K562 (cell line): ENCODE measurements around the gene GMPR. TPM values are rescaled to one million over a fixed set of nuclear protein-coding genes. Genes with fewer than 3 reads are reported as not detected.

ENCODE experiments used
- ATAC-seq: fragments of 200-7000 bp; cut with Tn5 transposase; 3 replicates; pipeline ENCODE4 v1.9.1; 2020; ENCODE audit warnings: moderate library complexity
- BruUV-seq: library from RNA; stranded (reverse); fragments of 400-500 nt; replicated peaks from 2 replicates; lab custom pipeline; 2021; lab: Mats Ljungman, UMichigan
- CTCF ChIA-PET: fragments of 300-600 bp; formaldehyde crosslinking; extraction: SDS; loops from one replicate; lab custom pipeline; 2021; ENCODE audit warnings: low intra/inter-chr PET ratio; lab: Yijun Ruan, JAX
- POLR2A ChIA-PET: fragments of 300-600, 350-650 bp; sonication (Branson Sonifier 250); formaldehyde crosslinking; extraction: SDS; loops from one replicate; lab custom pipeline; 2021; ENCODE audit warnings: antibody characterized with exemption, inconsistent platforms; lab: Yijun Ruan, JAX
- DNase-seq, 4 experiments: peaks; one replicate each; pipeline versions ENCODE4 v3.0.0 to v3.0.0-alpha.2; 2011 to 2018; ENCODE audit warnings: low spot score in 3 of 4, mixed read lengths in 3 of 4; ENCODE audit errors: extremely low read depth in 1 of 4
- FAIRE-seq: peaks from 2 replicates; lab custom pipeline; 2011; peaks lifted over from hg19 to GRCh38; lab: Jason Lieb, UNC
- H2AFZ ChIP-seq: 2 replicates; pipeline ENCODE4 v1.6.0; 2011; ENCODE audit warnings: low read depth, low read length, control low read depth, inconsistent platforms
- H3K27ac ChIP-seq: fragments of 200-600 bp; 3 replicates; pipeline ENCODE4 v1.8.0; 2011; ENCODE audit warnings: low read depth, mild to moderate bottlenecking, control low read depth, inconsistent platforms, low read length, moderate library complexity, mixed read lengths; ENCODE audit errors: extremely low read depth
- H3K27me3 ChIP-seq, 2 experiments: fragments of 300-600 bp in 1 of 2; 2 replicates in 1 of 2; 3 replicates in 1 of 2; pipeline versions ENCODE4 v1.6.0 to v1.8.0; 2011; ENCODE audit warnings: inconsistent platforms in 2 of 2, low read length in 2 of 2, mild to moderate bottlenecking in 1 of 2, mixed read lengths in 1 of 2, moderate library complexity in 1 of 2; ENCODE audit not compliant: control insufficient read depth in 2 of 2, insufficient read depth in 2 of 2
- H3K36me3 ChIP-seq: fragments of 300-600 bp; 3 replicates; pipeline ENCODE4 v1.8.0; 2011; ENCODE audit warnings: mild to moderate bottlenecking, low read length, inconsistent platforms; ENCODE audit not compliant: control insufficient read depth, insufficient read depth
- H3K4me1 ChIP-seq, 2 experiments: fragments of 200-600 bp in 1 of 2; replicated peaks in 1 of 2; 2 replicates in 1 of 2; 3 replicates in 1 of 2; pipeline versions ENCODE4 v1.5.1 to v1.8.0; 2011; ENCODE audit warnings: inconsistent platforms in 2 of 2, low read length in 2 of 2, mild to moderate bottlenecking in 1 of 2, mixed read lengths in 1 of 2, moderate library complexity in 1 of 2; ENCODE audit not compliant: control insufficient read depth in 2 of 2, insufficient read depth in 2 of 2
- H3K4me2 ChIP-seq: 2 replicates; pipeline ENCODE4 v1.6.1; 2011; ENCODE audit warnings: low read length, control low read depth, inconsistent platforms, mixed read lengths; ENCODE audit not compliant: insufficient read depth
- H3K4me3 ChIP-seq: fragments of 200-600 bp; sonication (generic), shearing (Covaris generic); 2 replicates; pipeline ENCODE4 v1.5.1; 2016; ENCODE audit warnings: control low read depth, inconsistent platforms
- H3K79me2 ChIP-seq: fragments of 200-600 bp; 3 replicates; pipeline ENCODE4 v1.8.0; 2011; ENCODE audit warnings: low read length, inconsistent platforms; ENCODE audit not compliant: control insufficient read depth, insufficient read depth
- H3K9ac ChIP-seq, 2 experiments: 2 replicates each; pipeline versions ENCODE4 v1.6.0 to v1.6.1; 2011; ENCODE audit warnings: low read depth in 2 of 2, low read length in 2 of 2, control low read depth in 1 of 2, inconsistent platforms in 1 of 2, mild to moderate bottlenecking in 1 of 2, mixed read lengths in 1 of 2; ENCODE audit not compliant: insufficient read depth in 1 of 2
- H3K9me1 ChIP-seq: one replicate; pipeline ENCODE4 v1.6.0; 2011; ENCODE audit warnings: inconsistent platforms, mild to moderate bottlenecking, low read length, moderate library complexity; ENCODE audit not compliant: control insufficient read depth, insufficient read depth
- H3K9me3 ChIP-seq: replicated peaks from 2 replicates; pipeline ENCODE4 v1.5.1; 2011; ENCODE audit warnings: low read depth, low read length, inconsistent platforms; ENCODE audit not compliant: control insufficient read depth, insufficient read depth
- H4K20me1 ChIP-seq: replicated peaks from 2 replicates; pipeline ENCODE4 v1.6.1; 2011; ENCODE audit warnings: low read length, inconsistent platforms, mixed read lengths; ENCODE audit not compliant: control insufficient read depth, insufficient read depth
- CREBBP ChIP-seq: IDR thresholded peaks from one replicate; pipeline ENCODE4 v1.6.1; 2012; ENCODE audit warnings: low read depth, mild to moderate bottlenecking, control low read depth, inconsistent platforms, low read length
- DMBX1 ChIP-seq: fragments of 250-450 bp; sonication (Bioruptor Pico); IDR thresholded peaks from 2 replicates; pipeline ENCODE4 v1.8.0; 2022; ENCODE audit warnings: inconsistent platforms, mild to moderate bottlenecking, moderate library complexity, borderline replicate concordance
- FOXM1 ChIP-seq, 2 experiments: fragments of 450-650 bp in 1 of 2; sonication (generic) in 1 of 2; formaldehyde crosslinking in 1 of 2; IDR thresholded peaks; 2 replicates each; pipeline versions ENCODE4 v1.6.1 to v1.9.0; 2017 to 2022; ENCODE audit warnings: low read depth in 2 of 2, mild to moderate bottlenecking in 2 of 2, missing genetic modification reagents in 1 of 2, moderate library complexity in 1 of 2
- HLTF ChIP-seq: fragments of 450-650 bp; IDR thresholded peaks from 2 replicates; pipeline ENCODE4 v1.6.1; 2016
- KLF1 ChIP-seq: fragments of 450-650 bp; IDR thresholded peaks from 2 replicates; pipeline ENCODE4 v1.6.1; 2016; ENCODE audit warnings: missing genetic modification characterization, missing compliant biosample characterization
- MTA2 ChIP-seq: fragments of 450-650 bp; IDR thresholded peaks from 2 replicates; pipeline ENCODE4 v1.6.1; 2016; ENCODE audit warnings: low read depth
- RBM39 ChIP-seq: fragments of 200-400 bp; formaldehyde crosslinking; optimal IDR thresholded peaks from 2 replicates; pipeline ENCODE3; 2018; ENCODE audit warnings: low read depth, low read length
- SP2 ChIP-seq: IDR thresholded peaks from 2 replicates; pipeline ENCODE4 v1.6.1; 2011; ENCODE audit warnings: mild to moderate bottlenecking, low read depth, low read length, moderate library complexity; ENCODE audit not compliant: poor library complexity, severe bottlenecking; ENCODE audit errors: extremely low read depth
- SPI1 ChIP-seq: IDR thresholded peaks from 2 replicates; pipeline ENCODE4 v1.6.1; 2011; ENCODE audit warnings: low read depth, low read length, control low read depth, borderline replicate concordance
- WGBS: fragments of 100-300 bp; shearing (Covaris generic); methylation state at CpG from one replicate; pipeline ENCODE4 v1.1.6; 2016; ENCODE audit warnings: low coverage, mixed read lengths; ENCODE audit not compliant: insufficient coverage; ENCODE audit errors: missing lambda C conversion rate; 5-methylcytosine and 5-hydroxymethylcytosine counted together
- in situ Hi-C: fragments of 300-500 bp; cut with MboI; formaldehyde crosslinking; loops from 4 replicates; pipeline ENCODE4 v1.15.0; 2018; ENCODE audit warnings: inconsistent platforms, mixed read lengths
- intact Hi-C: fragments of 100-400 bp; cut with micrococcal nuclease; formaldehyde crosslinking; loops from 2 replicates; pipeline ENCODE4 v1.14.2; 2022
- polyA plus RNA-seq, 8 experiments: library from polyadenylated mRNA; depleted of rRNA in 4 of 8; stranded (reverse) in 5 of 8; unstranded in 3 of 8; fragments of >200 nt; fragmentation: Nextera tagmentation in 2 of 8; fragmentation: Illumina TruSeq in 1 of 8; extraction: Ambion mirVana in 2 of 8; extraction: Trizol in 1 of 8; gene quantifications; 2 replicates each; pipeline versions ENCODE4 v1.2.1 to v1.2.3, GENCODE V29; 2011 to 2014; ENCODE audit warnings: inconsistent platforms in 1 of 8, missing spikeins in 1 of 8
- total RNA-seq, 7 experiments: library from RNA; depleted of rRNA in 6 of 7; stranded (reverse); fragments of >200 nt in 6 of 7; fragmentation: Illumina TruSeq in 2 of 7; extraction: Trizol in 2 of 7; gene quantifications; 2 replicates each; pipeline versions ENCODE4 v1.2.1 to v1.2.3, GENCODE V29; 2011 to 2021; ENCODE audit warnings: low replicate concordance in 1 of 7
- TF ChIP-seq, protein P1 (sequence below): sonication (generic); formaldehyde crosslinking; IDR thresholded peaks from 2 replicates; pipeline ENCODE4 v1.8.0; 2023; ENCODE audit warnings: missing genetic modification reagents, mild to moderate bottlenecking, borderline replicate concordance
- TF ChIP-seq, protein P2 (sequence below): fragments of 450-650 bp; IDR thresholded peaks from 2 replicates; pipeline ENCODE4 v1.6.1; 2016; ENCODE audit warnings: antibody characterized with exemption
- TF ChIP-seq, protein P3 (sequence below): fragments of 250-450 bp; sonication (Bioruptor Pico); IDR thresholded peaks from 2 replicates; pipeline ENCODE4 v1.4.0; 2020; ENCODE audit warnings: mild to moderate bottlenecking, moderate library complexity

GMPR gene
- total and polyA plus RNA-seq, 9 of the 15 experiments (the other 6 are each of a cell fraction or from before 2014, with no cell fraction given): 34.6 to 83.7 (median 49.8) TPM

DNA sequence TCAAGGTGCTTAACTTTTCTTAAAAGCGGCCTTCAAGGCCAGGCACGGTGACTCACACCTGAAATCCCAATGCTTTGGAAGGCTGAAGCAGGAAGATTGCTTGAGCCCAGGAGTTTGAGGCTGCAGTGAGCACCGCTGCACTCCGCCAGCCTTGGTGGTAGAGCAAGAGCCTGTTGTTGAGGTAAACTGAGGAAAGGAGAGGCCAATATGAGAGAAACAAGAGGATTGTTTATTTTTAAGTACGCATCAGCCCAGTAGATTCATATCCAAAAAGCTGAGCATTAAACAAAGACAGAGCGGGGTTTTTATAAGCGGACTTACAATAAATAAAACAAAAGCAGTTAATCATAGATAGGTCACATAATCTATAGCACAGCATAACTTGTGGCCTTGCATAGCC lies 15.0 kb upstream of the GMPR start:
- ATAC-seq (no peak), FAIRE-seq (no peak), DNase-seq (no peak)
- CTCF ChIA-PET: interaction anchor here (0.7 kb wide), 1 partner anchor 17 kb away, joined by 3 read pairs; no protein-coding TSS in a partner anchor
- Histone ChIP-seq H2AFZ (peak overlapping the region; percentile 26), H3K36me3 (no peaks in the 10 kb centered on the region; the same call in 2 of the 3 replicates), H4K20me1 (no peaks in the 10 kb centered on the region), H3K79me2 (no peaks in the 10 kb centered on the region), H3K9me1 (no peaks in the 10 kb centered on the region), H3K27me3 (no peaks in the 10 kb centered on the region), H3K9ac (peak overlapping the region in 1 of 2 experiments; percentile 17; a peak in 2 of 4 replicates), H3K4me3 (no peak overlapping the region), H3K4me1 (peaks cover 22 to 38% of the 10 kb centered on the region in 2 experiments), H3K27ac (no peak overlapping the region), H3K4me2 (no peak overlapping the region), H3K9me3 (peaks cover 9% of the 10 kb centered on the region)
- no TSS peak for BruUV-seq
- WGBS: 67% methylated on average over 7 of the region's 7 CpGs
- POLR2A ChIA-PET: interaction anchor here (0.6 to 8.2 kb wide), 8 partner anchors 9 to 1339 kb away, joined by 3 to 42 read pairs (median 5); partner anchors contain the start of gene GMPR
- intact Hi-C loops (no loop called here), in situ Hi-C loops (no loop called here)
- TF ChIP-seq, protein P1, sequence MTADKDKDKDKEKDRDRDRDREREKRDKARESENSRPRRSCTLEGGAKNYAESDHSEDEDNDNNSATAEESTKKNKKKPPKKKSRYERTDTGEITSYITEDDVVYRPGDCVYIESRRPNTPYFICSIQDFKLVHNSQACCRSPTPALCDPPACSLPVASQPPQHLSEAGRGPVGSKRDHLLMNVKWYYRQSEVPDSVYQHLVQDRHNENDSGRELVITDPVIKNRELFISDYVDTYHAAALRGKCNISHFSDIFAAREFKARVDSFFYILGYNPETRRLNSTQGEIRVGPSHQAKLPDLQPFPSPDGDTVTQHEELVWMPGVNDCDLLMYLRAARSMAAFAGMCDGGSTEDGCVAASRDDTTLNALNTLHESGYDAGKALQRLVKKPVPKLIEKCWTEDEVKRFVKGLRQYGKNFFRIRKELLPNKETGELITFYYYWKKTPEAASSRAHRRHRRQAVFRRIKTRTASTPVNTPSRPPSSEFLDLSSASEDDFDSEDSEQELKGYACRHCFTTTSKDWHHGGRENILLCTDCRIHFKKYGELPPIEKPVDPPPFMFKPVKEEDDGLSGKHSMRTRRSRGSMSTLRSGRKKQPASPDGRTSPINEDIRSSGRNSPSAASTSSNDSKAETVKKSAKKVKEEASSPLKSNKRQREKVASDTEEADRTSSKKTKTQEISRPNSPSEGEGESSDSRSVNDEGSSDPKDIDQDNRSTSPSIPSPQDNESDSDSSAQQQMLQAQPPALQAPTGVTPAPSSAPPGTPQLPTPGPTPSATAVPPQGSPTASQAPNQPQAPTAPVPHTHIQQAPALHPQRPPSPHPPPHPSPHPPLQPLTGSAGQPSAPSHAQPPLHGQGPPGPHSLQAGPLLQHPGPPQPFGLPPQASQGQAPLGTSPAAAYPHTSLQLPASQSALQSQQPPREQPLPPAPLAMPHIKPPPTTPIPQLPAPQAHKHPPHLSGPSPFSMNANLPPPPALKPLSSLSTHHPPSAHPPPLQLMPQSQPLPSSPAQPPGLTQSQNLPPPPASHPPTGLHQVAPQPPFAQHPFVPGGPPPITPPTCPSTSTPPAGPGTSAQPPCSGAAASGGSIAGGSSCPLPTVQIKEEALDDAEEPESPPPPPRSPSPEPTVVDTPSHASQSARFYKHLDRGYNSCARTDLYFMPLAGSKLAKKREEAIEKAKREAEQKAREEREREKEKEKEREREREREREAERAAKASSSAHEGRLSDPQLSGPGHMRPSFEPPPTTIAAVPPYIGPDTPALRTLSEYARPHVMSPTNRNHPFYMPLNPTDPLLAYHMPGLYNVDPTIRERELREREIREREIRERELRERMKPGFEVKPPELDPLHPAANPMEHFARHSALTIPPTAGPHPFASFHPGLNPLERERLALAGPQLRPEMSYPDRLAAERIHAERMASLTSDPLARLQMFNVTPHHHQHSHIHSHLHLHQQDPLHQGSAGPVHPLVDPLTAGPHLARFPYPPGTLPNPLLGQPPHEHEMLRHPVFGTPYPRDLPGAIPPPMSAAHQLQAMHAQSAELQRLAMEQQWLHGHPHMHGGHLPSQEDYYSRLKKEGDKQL (CRISPR knock-in tag): no peak
- TF ChIP-seq HLTF (no peak), KLF1 (no peak), RBM39 (no peak), FOXM1 (IDR thresholded peaks at IDR 0.05; ENCODE audit: low read depth) (no peak), FOXM1 (CRISPR knock-in tag; IDR thresholded peaks at IDR 0.05; ENCODE audit: low read depth) (no peak), CREBBP (no peak), SPI1 (no peak), MTA2 (no peak), SP2 (no peak), DMBX1 (CRISPR knock-in tag) (0 out of 2 replicates have a peak, but pooled peaks have one; percentile 24)
- TF ChIP-seq, protein P2, sequence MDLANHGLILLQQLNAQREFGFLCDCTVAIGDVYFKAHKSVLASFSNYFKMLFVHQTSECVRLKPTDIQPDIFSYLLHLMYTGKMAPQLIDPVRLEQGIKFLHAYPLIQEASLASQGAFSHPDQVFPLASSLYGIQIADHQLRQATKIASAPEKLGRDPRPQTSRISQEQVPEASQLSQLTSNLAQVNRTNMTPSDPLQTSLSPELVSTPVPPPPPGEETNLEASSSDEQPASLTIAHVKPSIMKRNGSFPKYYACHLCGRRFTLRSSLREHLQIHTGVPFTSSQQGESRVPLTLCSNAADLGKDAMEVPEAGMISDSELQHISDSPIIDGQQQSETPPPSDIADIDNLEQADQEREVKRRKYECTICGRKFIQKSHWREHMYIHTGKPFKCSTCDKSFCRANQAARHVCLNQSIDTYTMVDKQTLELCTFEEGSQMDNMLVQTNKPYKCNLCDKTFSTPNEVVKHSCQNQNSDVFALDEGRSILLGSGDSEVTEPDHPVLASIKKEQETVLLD: no peak
- TF ChIP-seq, protein P3, sequence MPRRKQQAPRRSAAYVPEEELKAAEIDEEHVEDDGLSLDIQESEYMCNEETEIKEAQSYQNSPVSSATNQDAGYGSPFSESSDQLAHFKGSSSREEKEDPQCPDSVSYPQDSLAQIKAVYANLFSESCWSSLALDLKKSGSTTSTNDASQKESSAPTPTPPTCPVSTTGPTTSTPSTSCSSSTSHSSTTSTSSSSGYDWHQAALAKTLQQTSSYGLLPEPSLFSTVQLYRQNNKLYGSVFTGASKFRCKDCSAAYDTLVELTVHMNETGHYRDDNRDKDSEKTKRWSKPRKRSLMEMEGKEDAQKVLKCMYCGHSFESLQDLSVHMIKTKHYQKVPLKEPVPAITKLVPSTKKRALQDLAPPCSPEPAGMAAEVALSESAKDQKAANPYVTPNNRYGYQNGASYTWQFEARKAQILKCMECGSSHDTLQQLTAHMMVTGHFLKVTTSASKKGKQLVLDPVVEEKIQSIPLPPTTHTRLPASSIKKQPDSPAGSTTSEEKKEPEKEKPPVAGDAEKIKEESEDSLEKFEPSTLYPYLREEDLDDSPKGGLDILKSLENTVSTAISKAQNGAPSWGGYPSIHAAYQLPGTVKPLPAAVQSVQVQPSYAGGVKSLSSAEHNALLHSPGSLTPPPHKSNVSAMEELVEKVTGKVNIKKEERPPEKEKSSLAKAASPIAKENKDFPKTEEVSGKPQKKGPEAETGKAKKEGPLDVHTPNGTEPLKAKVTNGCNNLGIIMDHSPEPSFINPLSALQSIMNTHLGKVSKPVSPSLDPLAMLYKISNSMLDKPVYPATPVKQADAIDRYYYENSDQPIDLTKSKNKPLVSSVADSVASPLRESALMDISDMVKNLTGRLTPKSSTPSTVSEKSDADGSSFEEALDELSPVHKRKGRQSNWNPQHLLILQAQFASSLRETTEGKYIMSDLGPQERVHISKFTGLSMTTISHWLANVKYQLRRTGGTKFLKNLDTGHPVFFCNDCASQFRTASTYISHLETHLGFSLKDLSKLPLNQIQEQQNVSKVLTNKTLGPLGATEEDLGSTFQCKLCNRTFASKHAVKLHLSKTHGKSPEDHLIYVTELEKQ (CRISPR knock-in tag): no peak
